Stomach (tissue), 9 donors: ENCODE results near the gene MYBPH. TPM values are rescaled to one million over a fixed set of nuclear protein-coding genes. Genes with fewer than 3 reads are reported as not detected.

Source experiments
- DNase-seq, 2 donors: peaks; one replicate each; pipeline versions ENCODE4 v3.0.0 to v3.0.0-alpha.2; 2013 to 2019
- H3K27ac ChIP-seq, 5 donors: fragments of 200-600 bp in 4 of 5; sonication (generic) in 4 of 5; one replicate each; pipeline ENCODE4 v1.5.1; 2013 to 2019; ENCODE audit warnings: mild to moderate bottlenecking in 1 of 5, moderate library complexity in 1 of 5
- H3K27me3 ChIP-seq, 3 donors: fragments of 200-600 bp; sonication (generic); one replicate each; pipeline ENCODE4 v1.5.1; 2017 to 2019; ENCODE audit warnings: mixed run types in 1 of 3
- H3K36me3 ChIP-seq, 4 donors: fragments of 200-600 bp; sonication (generic); 1 replicate in 3 of 4; 2 replicates in 1 of 4; pipeline ENCODE4 v1.5.1; 2016 to 2019
- H3K4me1 ChIP-seq, 4 donors: fragments of 200-600 bp; sonication (generic); one replicate each; pipeline ENCODE4 v1.5.1; 2016 to 2019
- H3K4me3 ChIP-seq, 4 donors: fragments of 200-600 bp; sonication (generic) in 3 of 4; one replicate each; pipeline ENCODE4 v1.5.1; 2016 to 2019; ENCODE audit warnings: mild to moderate bottlenecking in 1 of 4
- H3K9me3 ChIP-seq, 4 donors: fragments of 200-600 bp; sonication (generic); one replicate each; pipeline ENCODE4 v1.5.1; 2016 to 2019
- CTCF ChIP-seq, 7 experiments: fragments of 450-650 bp in 4 of 7; fragments of 200-600 bp in 3 of 7; sonication (generic) in 3 of 7; IDR thresholded peaks; one replicate each; pipeline ENCODE4 v1.5.1; 2016 to 2019; ENCODE audit warnings: antibody characterized with exemption in 7 of 7, control low read depth in 2 of 7, mild to moderate bottlenecking in 1 of 7
- EP300 ChIP-seq: sonication (generic); formaldehyde crosslinking; IDR thresholded peaks from one replicate; pipeline ENCODE4 v1.6.1; 2017; ENCODE audit warnings: antibody characterized with exemption
- POLR2A ChIP-seq, 4 donors: fragments of 450-650 bp; IDR thresholded peaks; one replicate each; pipeline ENCODE4 v1.6.1; 2016; ENCODE audit warnings: antibody characterized with exemption in 4 of 4, control low read depth in 2 of 4, mild to moderate bottlenecking in 1 of 4, moderate library complexity in 1 of 4
- POLR2AphosphoS5 ChIP-seq, 3 donors: sonication (generic); formaldehyde crosslinking; IDR thresholded peaks; one replicate each; pipeline ENCODE4 v1.6.1; 2016; ENCODE audit warnings: antibody characterized with exemption in 3 of 3
- WGBS, 5 donors: extraction: QIAGEN DNeasy Blood & Tissue Kit in 3 of 5; methylation state at CpG; one replicate each; pipeline versions ENCODE4 v1.1.5 to v1.1.7; 2013 to 2018; 5-methylcytosine and 5-hydroxymethylcytosine counted together
- intact Hi-C: fragments of 100-400 bp; cut with DNase I; formaldehyde crosslinking; loops from one replicate; pipeline ENCODE4 v1.15.1; 2023; ENCODE audit warnings: low total_unique reads
- polyA plus RNA-seq, 3 donors: library from polyadenylated mRNA; stranded (reverse); fragments of 200-250 nt; gene quantifications; one replicate each; pipeline ENCODE4 v1.2.3, GENCODE V29; 2013
- total RNA-seq, 5 donors: library from RNA; depleted of rRNA; stranded (reverse); fragments of >200 nt; gene quantifications; one replicate each; pipeline versions ENCODE4 v1.1.0 to v1.2.3, GENCODE V29; 2014 to 2016
- donor health status: healthy with polysubstance abuse.
- donor health status: Bipolar disorder and iron deficiency.
- donor health status: healthy.

Gene MYBPH
- total and polyA plus RNA-seq, 8 donors: 0.05 to 0.19 TPM; not detected in 6

- H3K36me3 ChIP-seq: no peaks in the 10 kb centered on the region
- 88 to 92% (median 90%) methylated on average over 28 to 29 of the region's 29 CpGs for WGBS, 5 donors
- H3K27me3 ChIP-seq: peaks cover 0 to 54% (median 34%) of the 10 kb centered on the region in 3 donors
- TF ChIP-seq POLR2AphosphoS5 (IDR thresholded peaks at IDR 0.05) (no peak), CTCF (IDR thresholded peaks at IDR 0.05) (no peak), POLR2A (IDR thresholded peaks at IDR 0.05) (no peak), EP300 (no peak)
- H3K4me1 ChIP-seq: peaks cover 27 to 52% (median 46%) of the 10 kb centered on the region in 4 donors
- H3K4me3 ChIP-seq: peak overlapping the region; percentile 37 to 52 (median 40)
- no peaks in the 10 kb centered on the region for H3K9me3 ChIP-seq
- intact Hi-C loops: no loop called here
- H3K27ac ChIP-seq: peak overlapping the region in 1 of 5 donors; percentile 52
- peak in 1 of 2 donors; percentile 16 for DNase-seq
Measured at GRCh38 chr1:203128716-203129500, 46.7 kb downstream of the MYBPH start.

- intact Hi-C loops: no loop called here
- DNase-seq: no peak
- TF ChIP-seq CTCF (IDR thresholded peaks at IDR 0.05): no peak
- no peak for TF ChIP-seq EP300
- no peak for TF ChIP-seq POLR2AphosphoS5 (IDR thresholded peaks at IDR 0.05)
- no peak for TF ChIP-seq POLR2A (IDR thresholded peaks at IDR 0.05)
- Histone ChIP-seq H3K27ac (peak overlapping the region in 3 of 5 donors; percentile 33 to 52 (median 39)), H3K4me3 (peak overlapping the region; percentile 37 to 52 (median 40)), H3K9me3 (no peaks in the 10 kb centered on the region), H3K36me3 (no peaks in the 10 kb centered on the region), H3K4me1 (peaks cover 27 to 52% (median 46%) of the 10 kb centered on the region in 4 donors), H3K27me3 (peaks cover 0 to 59% (median 37%) of the 10 kb centered on the region in 3 donors)
- 10 to 34% (median 18%) methylated on average over 2 to 7 of the region's 7 CpGs for WGBS, 5 donors
Measured at GRCh38 chr1:203128431-203128715, 47.3 kb downstream of the MYBPH start.

- Histone ChIP-seq H3K4me1 (peaks cover 27 to 52% (median 46%) of the 10 kb centered on the region in 4 donors), H3K36me3 (no peaks in the 10 kb centered on the region), H3K9me3 (no peaks in the 10 kb centered on the region), H3K27me3 (peaks cover 0 to 65% (median 37%) of the 10 kb centered on the region in 3 donors), H3K27ac (peak within 1 kb of the TSS in 3 of 5 donors; percentile 33 to 52 (median 39)), H3K4me3 (peak within 1 kb of the TSS; percentile 37 to 52 (median 40))
- intact Hi-C loops: no loop called here
- DNase-seq: peak; percentile 74 to 87
- TF ChIP-seq POLR2A (IDR thresholded peaks at IDR 0.05) (no peak), CTCF (IDR thresholded peaks at IDR 0.05) (no peak), POLR2AphosphoS5 (IDR thresholded peaks at IDR 0.05) (no peak), EP300 (no peak)
- 0 to 1% (median 1%) methylated on average over 14 to 51 of the region's 51 CpGs for WGBS, 5 donors
Measured at GRCh38 chr1:203127666-203128430, 47.8 kb downstream of the MYBPH start, which contains the start of gene ADORA1. Gene ADORA1, plus strand, starts transcription at chr1:203127726. Its CDS starts 1,116 bp downstream, at chr1:203128842.

- no peaks in the 10 kb centered on the region for H3K9me3 ChIP-seq
- TF ChIP-seq EP300: no peak
- TF ChIP-seq CTCF (IDR thresholded peaks at IDR 0.05): no peak
- TF ChIP-seq POLR2AphosphoS5 (IDR thresholded peaks at IDR 0.05): no peak
- TF ChIP-seq POLR2A (IDR thresholded peaks at IDR 0.05): no peak
- peaks cover 27 to 52% (median 46%) of the 10 kb centered on the region in 4 donors for H3K4me1 ChIP-seq
- peak overlapping the region; percentile 37 to 52 (median 40) for H3K4me3 ChIP-seq
- peaks cover 0 to 72% (median 37%) of the 10 kb centered on the region in 3 donors for H3K27me3 ChIP-seq
- DNase-seq: no peak
- intact Hi-C loops: no loop called here
- no peaks in the 10 kb centered on the region for H3K36me3 ChIP-seq
- peak overlapping the region in 3 of 5 donors; percentile 33 to 52 (median 39) for H3K27ac ChIP-seq
- WGBS, 5 donors: 15 to 26% (median 22%) methylated on average over 12 of the region's 12 CpGs
Measured at GRCh38 chr1:203126866-203127665, 48.6 kb downstream of the MYBPH start.
